Measurements from ENCODE around the gene UBE2L3. TPM values are rescaled to one million over a fixed set of nuclear protein-coding genes. Genes with fewer than 3 reads are reported as not detected.

Gene UBE2L3
- polyA plus RNA-seq, 1 of the 3 experiments (the other 2 are of a cell fraction): 41.2 TPM

DNA sequence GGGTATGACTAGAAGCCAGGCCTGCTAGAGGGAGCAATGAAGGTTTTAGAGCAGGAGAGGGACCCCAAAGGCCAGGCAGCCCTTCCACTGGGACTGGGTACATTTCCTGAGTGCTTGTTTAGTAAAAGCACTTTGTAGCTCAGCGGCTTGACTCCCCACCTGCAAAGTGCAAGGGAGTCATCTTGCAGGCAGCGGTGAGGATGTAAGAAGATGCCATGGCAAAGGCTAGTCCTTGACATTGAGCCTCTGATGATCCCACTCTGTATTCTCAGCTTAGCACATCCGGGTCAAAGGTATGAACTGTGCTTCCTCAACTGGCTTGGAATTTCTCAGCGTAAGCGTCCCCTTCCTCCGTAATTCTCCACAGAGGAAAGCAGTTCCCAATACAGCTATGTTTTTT, 3.1 kb upstream of the UBE2L3 start:
- Histone ChIP-seq H3K9me3 (no peaks in the 10 kb centered on the region), H3K9me2 (no peaks in the 10 kb centered on the region), H3K9ac (no peak overlapping the region), H3F3A (replicated peaks; ENCODE audit: insufficient read depth) (no peaks in the 10 kb centered on the region), H3K36me3 (replicated peaks in 1 of 2; ENCODE audit: control insufficient read depth in 1 of 2, insufficient read depth in 2 of 2, low read length in 1 of 2) (no peaks in the 10 kb centered on the region), H3K4me3 (ENCODE audit: low read depth in 2 of 2, low read length in 1 of 2) (no peak overlapping the region), H3K4me1 (ENCODE audit: control insufficient read depth in 1 of 2, insufficient read depth in 2 of 2, low read depth in 1 of 2, low read length in 1 of 2) (peaks cover 2 to 7% of the 10 kb centered on the region in 2 experiments; a peak in 2 of 4 replicates), H3K27me3 (ENCODE audit: insufficient read depth) (no peaks in the 10 kb centered on the region), H3K79me2 (ENCODE audit: insufficient read depth) (peaks cover 21% of the 10 kb centered on the region), H3K4me2 (no peak overlapping the region), H2AFZ (ENCODE audit: low read depth) (no peak overlapping the region), H4K20me1 (ENCODE audit: insufficient read depth) (peaks cover 13% of the 10 kb centered on the region), H3K27ac (ENCODE audit: low read depth in 2 of 2, low read length in 1 of 2) (no peak overlapping the region)
- TF ChIP-seq JUND (IDR thresholded peaks at IDR 0.05) (no peak), FOSL2 (IDR thresholded peaks at IDR 0.05; ENCODE audit: borderline replicate concordance, low read depth) (no peak), GABPA (IDR thresholded peaks at IDR 0.05; ENCODE audit: low read depth) (no peak), ELF1 (IDR thresholded peaks at IDR 0.05) (no peak), YY1 (IDR thresholded peaks at IDR 0.05; ENCODE audit: low read depth) (no peak), CHD2 (IDR thresholded peaks at IDR 0.05; ENCODE audit: low read length, partially characterized antibody) (no peak), USF2 (IDR thresholded peaks at IDR 0.05; ENCODE audit: borderline replicate concordance, low read depth, low read length) (no peak), SIN3A (IDR thresholded peaks at IDR 0.05; ENCODE audit: borderline replicate concordance, low read depth, low read length) (no peak), FOXM1 (IDR thresholded peaks at IDR 0.05; ENCODE audit: low read depth) (no peak), CTCF (IDR thresholded peaks at IDR 0.05) (no peak), FOXJ3 (CRISPR knock-in tag; IDR thresholded peaks at IDR 0.05) (no peak), NFIC (IDR thresholded peaks at IDR 0.05; ENCODE audit: borderline replicate concordance) (no peak), MEF2A (IDR thresholded peaks at IDR 0.05; ENCODE audit: borderline replicate concordance, low read depth) (no peak), RCOR1 (IDR thresholded peaks at IDR 0.05; ENCODE audit: low read length) (no peak), NRF1 (IDR thresholded peaks at IDR 0.05; ENCODE audit: low read depth, low read length) (no peak)
- TF ChIP-seq, protein P1, sequence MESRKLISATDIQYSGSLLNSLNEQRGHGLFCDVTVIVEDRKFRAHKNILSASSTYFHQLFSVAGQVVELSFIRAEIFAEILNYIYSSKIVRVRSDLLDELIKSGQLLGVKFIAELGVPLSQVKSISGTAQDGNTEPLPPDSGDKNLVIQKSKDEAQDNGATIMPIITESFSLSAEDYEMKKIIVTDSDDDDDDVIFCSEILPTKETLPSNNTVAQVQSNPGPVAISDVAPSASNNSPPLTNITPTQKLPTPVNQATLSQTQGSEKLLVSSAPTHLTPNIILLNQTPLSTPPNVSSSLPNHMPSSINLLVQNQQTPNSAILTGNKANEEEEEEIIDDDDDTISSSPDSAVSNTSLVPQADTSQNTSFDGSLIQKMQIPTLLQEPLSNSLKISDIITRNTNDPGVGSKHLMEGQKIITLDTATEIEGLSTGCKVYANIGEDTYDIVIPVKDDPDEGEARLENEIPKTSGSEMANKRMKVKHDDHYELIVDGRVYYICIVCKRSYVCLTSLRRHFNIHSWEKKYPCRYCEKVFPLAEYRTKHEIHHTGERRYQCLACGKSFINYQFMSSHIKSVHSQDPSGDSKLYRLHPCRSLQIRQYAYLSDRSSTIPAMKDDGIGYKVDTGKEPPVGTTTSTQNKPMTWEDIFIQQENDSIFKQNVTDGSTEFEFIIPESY (IDR thresholded peaks at IDR 0.05; ENCODE audit: borderline replicate concordance, low read depth): no peak
- TF ChIP-seq, protein P2, sequence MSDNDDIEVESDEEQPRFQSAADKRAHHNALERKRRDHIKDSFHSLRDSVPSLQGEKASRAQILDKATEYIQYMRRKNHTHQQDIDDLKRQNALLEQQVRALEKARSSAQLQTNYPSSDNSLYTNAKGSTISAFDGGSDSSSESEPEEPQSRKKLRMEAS (IDR thresholded peaks at IDR 0.05; ENCODE audit: low read depth): no peak
- ChIA-PET CTCF (no interaction called here), POLR2A (no interaction called here)
- WGBS (ENCODE audit: low lambda C conversion rate): 95% methylated on average over 6 of the region's 6 CpGs
- no peak for DNase-seq
